ENCODE results near the gene GALNTL6.
A peak's percentile ranks its signal among the peaks of the same experiment; 100 is the strongest.
"Not testable (repeated sequence)": the region's sequence is repeated elsewhere in the genome, so short reads cannot be mapped to it uniquely, and the experiment has no call there.

GALNTL6 gene

GRCh38 chr4:172897046-172897445 lies 1083.8 kb downstream of the GALNTL6 start:
- Mint-ChIP-seq H3K4me3 (no peak overlapping the region), H3K27me3 (ENCODE audit: low read depth, poor library complexity) (no peaks in the 10 kb centered on the region), H3K9me3 (peaks cover 43% of the 10 kb centered on the region), H3K4me1 (peaks cover 6% of the 10 kb centered on the region), H3K36me3 (ENCODE audit: low read depth) (peaks cover 5% of the 10 kb centered on the region), H3K27ac (no peak overlapping the region)
- DNase-seq, result no peak
- no peak for TF ChIP-seq CTCF (IDR thresholded peaks at IDR 0.05)

GRCh38 chr4:172898715-172899114 lies 1085.5 kb downstream of the GALNTL6 start:
- peaks cover 6% of the 10 kb centered on the region for H3K4me1 Mint-ChIP-seq
- H3K36me3 Mint-ChIP-seq (ENCODE audit: low read depth), result peaks cover 5% of the 10 kb centered on the region
- peaks cover 39% of the 10 kb centered on the region for H3K9me3 Mint-ChIP-seq
- TF ChIP-seq CTCF (IDR thresholded peaks at IDR 0.05), result no peak
- H3K27ac Mint-ChIP-seq, result no peak overlapping the region
- no peaks in the 10 kb centered on the region for H3K27me3 Mint-ChIP-seq (ENCODE audit: low read depth, poor library complexity)
- no peak for DNase-seq
- no peak overlapping the region for H3K4me3 Mint-ChIP-seq

DNA sequence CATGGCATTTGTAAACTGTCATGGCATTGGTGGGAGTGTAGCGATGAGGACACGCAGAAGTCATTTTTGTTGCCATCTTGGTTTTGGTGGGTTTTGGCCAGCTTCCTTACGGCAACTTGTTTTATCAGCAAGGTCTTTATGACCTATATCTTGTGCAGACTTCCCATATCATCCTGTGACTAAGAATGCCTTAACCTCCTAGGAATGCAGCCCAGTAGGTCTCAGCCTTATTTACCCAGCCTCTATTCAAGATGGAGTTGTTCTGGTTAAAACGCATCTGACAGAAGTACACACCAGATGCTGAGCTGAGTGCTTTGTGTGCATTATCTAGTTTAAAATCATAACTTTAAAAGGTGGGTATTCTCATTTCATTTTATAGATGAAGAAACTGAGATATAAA lies 1086.7 kb downstream of the GALNTL6 start:
- peaks cover 31% of the 10 kb centered on the region for H3K9me3 Mint-ChIP-seq
- peaks cover 5% of the 10 kb centered on the region for H3K36me3 Mint-ChIP-seq (ENCODE audit: low read depth)
- H3K4me1 Mint-ChIP-seq, result peaks cover 6% of the 10 kb centered on the region
- no peak for TF ChIP-seq CTCF (IDR thresholded peaks at IDR 0.05)
- H3K27me3 Mint-ChIP-seq (ENCODE audit: low read depth, poor library complexity), result no peaks in the 10 kb centered on the region
- DNase-seq, result no peak
- H3K4me3 Mint-ChIP-seq, result no peak overlapping the region
- H3K27ac Mint-ChIP-seq, result no peak overlapping the region

GRCh38 chr4:172900900-172901299 lies 1087.7 kb downstream of the GALNTL6 start:
- Mint-ChIP-seq H3K4me1 (peaks cover 6% of the 10 kb centered on the region), H3K9me3 (peaks cover 21% of the 10 kb centered on the region), H3K36me3 (ENCODE audit: low read depth) (peaks cover under 1% of the 10 kb centered on the region), H3K27me3 (ENCODE audit: low read depth, poor library complexity) (no peaks in the 10 kb centered on the region), H3K27ac (peak overlapping the region; percentile 56), H3K4me3 (no peak overlapping the region)
- TF ChIP-seq CTCF (IDR thresholded peaks at IDR 0.05), result no peak
- no peak for DNase-seq

DNA sequence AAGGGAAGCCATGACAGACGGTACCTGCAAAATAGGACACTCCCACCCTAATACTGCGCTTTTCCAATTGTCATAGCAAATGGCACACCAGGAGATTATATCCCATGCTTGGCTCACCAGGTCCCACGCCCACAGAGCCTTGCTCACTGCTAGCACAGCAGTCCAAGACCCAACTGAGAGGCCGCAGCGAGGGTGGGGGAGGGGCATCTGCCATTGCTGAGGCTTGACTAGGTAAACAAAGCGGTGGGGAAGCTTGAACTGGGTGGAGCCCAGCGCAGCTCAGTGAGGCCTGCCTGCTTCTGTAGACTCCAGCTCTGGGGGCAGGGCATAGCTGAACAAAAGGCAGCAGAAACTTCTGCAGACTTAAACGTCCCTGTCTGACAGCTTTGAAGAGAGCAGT lies 1099.3 kb downstream of the GALNTL6 start:
- DNase-seq; H3K4me1 Mint-ChIP-seq; H3K36me3 Mint-ChIP-seq (ENCODE audit: low read depth); H3K27ac Mint-ChIP-seq; H3K27me3 Mint-ChIP-seq (ENCODE audit: low read depth, poor library complexity); H3K4me3 Mint-ChIP-seq: not testable (repeated sequence)
- peaks cover 45% of the 10 kb centered on the region for H3K9me3 Mint-ChIP-seq

DNA sequence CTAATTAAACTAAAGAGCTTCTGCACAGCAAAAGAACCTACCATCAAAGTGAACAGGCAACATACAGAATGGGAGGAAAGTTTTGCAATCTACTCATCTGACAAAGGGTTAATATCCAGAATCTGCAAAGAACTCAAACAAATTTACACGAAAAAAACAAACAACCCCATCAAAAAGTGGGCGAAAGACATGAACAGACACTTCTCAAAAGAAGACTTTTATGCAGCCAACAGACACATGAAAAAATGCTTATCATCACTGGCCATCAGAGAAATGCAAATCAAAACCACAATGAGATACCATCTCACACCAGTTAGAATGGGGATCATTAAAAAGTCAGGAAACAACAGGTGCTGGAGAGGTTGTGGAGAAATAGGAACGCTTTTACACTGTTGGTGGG lies 1104.2 kb downstream of the GALNTL6 start:
- H3K4me3 Mint-ChIP-seq, result not testable (repeated sequence)

GRCh38 chr4:172919269-172919668 lies 1106.1 kb downstream of the GALNTL6 start:
- TF ChIP-seq CTCF (IDR thresholded peaks at IDR 0.05), result no peak
- Mint-ChIP-seq H3K36me3 (ENCODE audit: low read depth) (peaks cover 4% of the 10 kb centered on the region), H3K27ac (no peak overlapping the region), H3K9me3 (peaks cover 38% of the 10 kb centered on the region), H3K4me3 (no peak overlapping the region), H3K27me3 (ENCODE audit: low read depth, poor library complexity) (peaks cover 3% of the 10 kb centered on the region), H3K4me1 (peaks cover 2% of the 10 kb centered on the region)
- no peak for DNase-seq

More for the DNA sequence above, 1104.2 kb downstream of the GALNTL6 start:
- H3K36me3 Mint-ChIP-seq (ENCODE audit: low read depth); H3K27me3 Mint-ChIP-seq (ENCODE audit: low read depth, poor library complexity); DNase-seq; H3K27ac Mint-ChIP-seq; H3K4me1 Mint-ChIP-seq: not testable (repeated sequence)
- H3K9me3 Mint-ChIP-seq, result peaks cover 40% of the 10 kb centered on the region
